Measurements from ENCODE around the gene NUP210. TPM values are rescaled to one million over a fixed set of nuclear protein-coding genes. Genes with fewer than 3 reads are reported as not detected.

Gene NUP210
- polyA plus RNA-seq, 1 experiment = 0.32 TPM

- Histone ChIP-seq H3K36me3 (ENCODE audit: control insufficient read depth, insufficient read depth, low read length) (no peaks in the 10 kb centered on the region), H3K27me3 (ENCODE audit: control insufficient read depth, insufficient read depth, low read length) (no peaks in the 10 kb centered on the region; the same call in 1 of the 2 replicates), H3K4me3 (ENCODE audit: low read depth, low read length) (no peak overlapping the region)
- ChIA-PET CTCF (interaction anchor here (0.6 to 1.5 kb wide), 2 partner anchors 12 to 66 kb away, joined by 3 read pairs; no protein-coding TSS in a partner anchor), POLR2A (no interaction called here)
- no peak for TF ChIP-seq CTCF (IDR thresholded peaks at IDR 0.05; ENCODE audit: insufficient read depth, low read depth, low read length)
- DNase-seq (ENCODE audit: low read depth) = no peak
Measured at GRCh38 chr3:13332158-13332557, 88.0 kb downstream of the NUP210 start.

DNA sequence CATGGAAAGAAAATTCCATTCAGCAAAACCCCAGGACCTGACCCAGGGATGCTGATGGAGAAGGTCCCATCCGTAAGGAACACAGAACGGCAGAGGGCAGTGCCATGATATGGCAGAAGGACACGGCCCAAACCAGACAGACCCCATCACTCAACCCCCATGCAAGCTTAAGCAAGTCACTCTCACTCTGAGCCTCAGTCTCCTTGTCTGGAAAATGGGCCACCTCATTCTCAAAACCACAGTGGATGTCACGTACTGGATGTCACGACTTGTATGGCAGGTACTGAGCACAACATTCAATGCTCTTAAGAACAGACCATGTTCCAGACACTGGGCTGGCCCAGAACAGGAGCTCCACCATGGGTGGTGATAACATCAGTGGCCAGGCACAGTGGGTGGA, 90.4 kb downstream of the NUP210 start:
- DNase-seq (ENCODE audit: low read depth) = no peak
- CTCF ChIA-PET = interaction anchor here (1.1 to 1.5 kb wide), 2 partner anchors 9 to 13 kb away, joined by 3 to 5 read pairs; no protein-coding TSS in a partner anchor
- H3K4me3 ChIP-seq (ENCODE audit: low read depth, low read length) = no peak overlapping the region
- no peak for TF ChIP-seq CTCF (IDR thresholded peaks at IDR 0.05; ENCODE audit: insufficient read depth, low read depth, low read length)
- no peaks in the 10 kb centered on the region for H3K36me3 ChIP-seq (ENCODE audit: control insufficient read depth, insufficient read depth, low read length)
- H3K27me3 ChIP-seq (ENCODE audit: control insufficient read depth, insufficient read depth, low read length) = no peaks in the 10 kb centered on the region; the same call in 1 of the 2 replicates
- POLR2A ChIA-PET = no interaction called here

- DNase-seq (ENCODE audit: low read depth) = no peak
- ChIA-PET POLR2A (no interaction called here), CTCF (interaction anchor here (1.1 kb wide), 1 partner anchor 10 kb away, joined by 3 read pairs; no protein-coding TSS in a partner anchor)
- no peak for TF ChIP-seq CTCF (IDR thresholded peaks at IDR 0.05; ENCODE audit: insufficient read depth, low read depth, low read length)
- no peaks in the 10 kb centered on the region for H3K36me3 ChIP-seq (ENCODE audit: control insufficient read depth, insufficient read depth, low read length)
- H3K27me3 ChIP-seq (ENCODE audit: control insufficient read depth, insufficient read depth, low read length) = no peaks in the 10 kb centered on the region; the same call in 1 of the 2 replicates
- no peak overlapping the region for H3K4me3 ChIP-seq (ENCODE audit: low read depth, low read length)
Measured at GRCh38 chr3:13325892-13326443, 94.2 kb downstream of the NUP210 start.

DNA sequence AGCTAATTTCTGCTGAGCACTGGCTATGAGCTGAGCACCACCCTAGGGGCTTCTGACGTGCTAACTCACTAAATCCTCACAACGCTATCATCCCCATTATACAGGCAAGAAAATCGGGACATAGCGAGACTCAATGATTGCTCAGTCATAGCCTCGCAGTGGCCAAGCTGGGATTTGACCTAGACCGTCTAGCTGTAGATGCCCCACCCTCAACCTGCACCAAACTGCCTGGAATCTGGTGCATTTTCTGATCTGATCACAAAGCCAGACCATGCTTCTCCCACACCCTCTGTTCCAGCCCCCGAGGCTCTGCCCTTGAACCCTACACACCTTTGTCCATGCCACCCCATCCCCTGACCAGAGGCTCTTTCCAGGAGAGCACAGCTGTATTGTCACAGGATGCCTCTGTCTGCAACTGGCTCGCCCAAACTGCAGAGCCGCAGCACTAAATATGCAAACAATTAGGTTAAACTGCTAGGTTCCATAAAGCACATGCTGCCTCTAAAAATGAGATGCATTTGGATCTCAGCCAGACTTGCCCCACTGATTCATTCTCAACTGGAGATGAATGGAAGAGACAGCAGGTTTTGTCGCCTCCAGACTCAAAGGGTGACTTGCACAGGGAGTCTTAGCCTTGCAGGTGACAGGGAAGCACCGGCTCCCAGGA, 95.2 kb downstream of the NUP210 start:
- TF ChIP-seq CTCF (IDR thresholded peaks at IDR 0.05; ENCODE audit: insufficient read depth, low read depth, low read length) = no peak
- Histone ChIP-seq H3K36me3 (ENCODE audit: control insufficient read depth, insufficient read depth, low read length) (no peaks in the 10 kb centered on the region), H3K4me3 (ENCODE audit: low read depth, low read length) (no peak overlapping the region), H3K27me3 (ENCODE audit: control insufficient read depth, insufficient read depth, low read length) (no peaks in the 10 kb centered on the region; the same call in 1 of the 2 replicates)
- ChIA-PET POLR2A (no interaction called here), CTCF (no interaction called here)
- no peak for DNase-seq (ENCODE audit: low read depth)

DNA sequence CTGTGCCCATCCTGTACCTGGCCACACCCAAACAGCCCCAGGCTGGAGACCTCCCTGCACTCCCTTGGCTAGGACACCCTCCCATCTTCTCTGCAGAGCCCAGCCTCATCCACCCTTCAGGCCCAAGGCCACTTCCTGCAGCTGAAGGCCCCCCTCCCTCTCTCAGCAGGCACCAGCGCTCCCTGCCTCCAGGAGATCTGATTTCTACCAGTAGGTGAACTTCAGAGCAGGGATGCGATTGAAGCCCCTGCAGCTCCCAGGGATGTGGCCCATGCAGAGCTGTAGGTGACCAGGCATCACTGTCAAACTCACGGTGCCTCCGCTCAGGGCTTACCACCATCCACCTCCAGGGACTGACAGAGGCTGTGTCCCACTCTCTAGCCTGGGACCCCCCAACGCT, 96.3 kb downstream of the NUP210 start:
- Histone ChIP-seq H3K27me3 (ENCODE audit: control insufficient read depth, insufficient read depth, low read length) (no peaks in the 10 kb centered on the region; the same call in 1 of the 2 replicates), H3K4me3 (ENCODE audit: low read depth, low read length) (no peak overlapping the region), H3K36me3 (ENCODE audit: control insufficient read depth, insufficient read depth, low read length) (no peaks in the 10 kb centered on the region)
- no peak for DNase-seq (ENCODE audit: low read depth)
- ChIA-PET POLR2A (no interaction called here), CTCF (no interaction called here)
- no peak for TF ChIP-seq CTCF (IDR thresholded peaks at IDR 0.05; ENCODE audit: insufficient read depth, low read depth, low read length)
